Kidney (tissue), 14 donors: ENCODE results near the gene EXOC7. TPM values are rescaled to one million over a fixed set of nuclear protein-coding genes. Genes with fewer than 3 reads are reported as not detected.

Source experiments
- DNase-seq, 5 donors: peaks; one replicate each; pipeline ENCODE4 v3.0.0-alpha.2; 2013 to 2020
- FAIRE-seq: peaks from 2 replicates; lab custom pipeline; 2012; peaks lifted over from hg19 to GRCh38; lab: Jason Lieb, UNC
- H3K27ac ChIP-seq, 2 donors: one replicate each; pipeline ENCODE4 v1.7.0; 2013; ENCODE audit warnings: low read depth in 2 of 2, low read length in 2 of 2, inconsistent platforms in 1 of 2
- H3K27me3 ChIP-seq: one replicate; pipeline ENCODE4 v1.7.1; 2013; ENCODE audit warnings: low read length, inconsistent platforms; ENCODE audit not compliant: control insufficient read depth, insufficient read depth
- H3K36me3 ChIP-seq, 3 donors: one replicate each; pipeline versions ENCODE4 v1.7.0 to v1.7.1; 2013; ENCODE audit warnings: low read length in 3 of 3, control low read depth in 1 of 3, inconsistent platforms in 1 of 3; ENCODE audit not compliant: insufficient read depth in 3 of 3, control insufficient read depth in 2 of 3
- H3K4me1 ChIP-seq, 3 donors: one replicate each; pipeline versions ENCODE4 v1.7.0 to v1.7.1; 2013; ENCODE audit warnings: low read length in 3 of 3, inconsistent platforms in 1 of 3, low read depth in 1 of 3; ENCODE audit not compliant: control insufficient read depth in 2 of 3, insufficient read depth in 2 of 3
- H3K4me3 ChIP-seq, 3 donors: one replicate each; pipeline versions ENCODE4 v1.7.0 to v1.8.1; 2013; ENCODE audit warnings: low read length in 3 of 3, control low read depth in 1 of 3, inconsistent platforms in 1 of 3
- H3K9ac ChIP-seq, 3 donors: one replicate each; pipeline versions ENCODE4 v1.7.0 to v1.7.1; 2013; ENCODE audit warnings: low read length in 3 of 3, control low read depth in 1 of 3, inconsistent platforms in 1 of 3
- H3K9me3 ChIP-seq, 3 donors: one replicate each; pipeline versions ENCODE4 v1.7.0 to v1.7.1; 2013; ENCODE audit warnings: low read length in 3 of 3, control low read depth in 1 of 3, inconsistent platforms in 1 of 3; ENCODE audit not compliant: control insufficient read depth in 2 of 3, insufficient read depth in 1 of 3
- CTCF ChIP-seq: IDR thresholded peaks from 3 replicates; pipeline ENCODE4 v1.5.1; 2012; ENCODE audit warnings: mild to moderate bottlenecking, moderate library complexity, borderline replicate concordance; ENCODE audit not compliant: insufficient read depth; ENCODE audit errors: extremely low read depth
- intact Hi-C: fragments of 100-400 bp; cut with DNase I; formaldehyde crosslinking; loops from one replicate; pipeline ENCODE4 v1.11.1; 2022
- polyA plus RNA-seq: library from polyadenylated mRNA; stranded (reverse); fragments of 350-450 nt; fragmentation: Illumina TruSeq; extraction: RNeasy Lipid Tissue Mini Kit (QIAGEN cat#74804); gene quantifications from one replicate; pipeline ENCODE4 v1.2.3, GENCODE V29; 2014; ENCODE audit warnings: low read depth, low replicate concordance; ENCODE audit not compliant: insufficient read depth
- total RNA-seq: library from RNA; stranded (reverse); fragmentation: NEBNext Ultra II Directional; extraction: Animal tissue kit (Norgen Biotek cat#: 25700); gene quantifications from one replicate; pipeline ENCODE4 v1.2.1, GENCODE V29; 2021
- donor health status: control.
- donor health status: control.
- donor health status: control.
- donor health status: control.
- donor health status: control.
- donor health status: DM: yes; HTN: yes; CAD: no.
- donor health status: Normal renal cell carcinoma (clear cell type).

EXOC7 gene
- total and polyA plus RNA-seq, 2 donors from 2014 or later, result 83.2 to 143 TPM

- FAIRE-seq (no peak), DNase-seq (no peak)
- peaks cover 0 to 4% (median 0%) of the 10 kb centered on the region in 3 donors for H3K4me1 ChIP-seq
- no peaks in the 10 kb centered on the region for H3K9me3 ChIP-seq
- H3K27ac ChIP-seq, result no peak overlapping the region
- TF ChIP-seq CTCF, result no peak
- peaks cover 5 to 42% (median 23%) of the 10 kb centered on the region in 3 donors for H3K36me3 ChIP-seq
- no peak overlapping the region for H3K9ac ChIP-seq
- intact Hi-C loops, result no loop called here
- no peaks in the 10 kb centered on the region for H3K27me3 ChIP-seq
- no peak overlapping the region for H3K4me3 ChIP-seq
Observed at GRCh38 chr17:76097716-76098295, 5.8 kb downstream of the EXOC7 start.

GRCh38 chr17:76095943-76096342 is 7.6 kb downstream of the EXOC7 start:
- no peak for DNase-seq
- H3K36me3 ChIP-seq, result peaks cover 2 to 42% (median 22%) of the 10 kb centered on the region in 3 donors

GRCh38 chr17:76094046-76094445 is 9.5 kb downstream of the EXOC7 start:
- Histone ChIP-seq H3K9me3 (no peaks in the 10 kb centered on the region), H3K9ac (no peak overlapping the region), H3K27ac (no peak overlapping the region), H3K4me3 (no peak overlapping the region), H3K36me3 (peaks cover 2 to 50% (median 28%) of the 10 kb centered on the region in 3 donors), H3K4me1 (no peaks in the 10 kb centered on the region), H3K27me3 (no peaks in the 10 kb centered on the region)
- intact Hi-C loops, result no loop called here
- TF ChIP-seq CTCF, result no peak
- DNase-seq (no peak), FAIRE-seq (no peak)

More at GRCh38 chr17:76095943-76096342, 7.6 kb downstream of the EXOC7 start:
- Histone ChIP-seq H3K4me1 (no peaks in the 10 kb centered on the region), H3K4me3 (no peak overlapping the region), H3K9me3 (no peaks in the 10 kb centered on the region), H3K27ac (no peak overlapping the region), H3K27me3 (no peaks in the 10 kb centered on the region), H3K9ac (no peak overlapping the region)
- intact Hi-C loops, result no loop called here
- TF ChIP-seq CTCF, result no peak
- no peak for FAIRE-seq
